HL-60/S4 treated with phorbol 12-myristate 13-acetate at 8.2 ng/mL for 4 days and 3 days (cell line): ENCODE measurements around the gene MCC.

Source experiments
- in situ Hi-C: fragments of 300-500 bp; cut with MboI; formaldehyde crosslinking; loops from 2 replicates; pipeline ENCODE4 v1.15.0; 2022; ENCODE audit warnings: low sequenced_read_pairs

Gene MCC

GRCh38 chr5:113212244-113212920, 275.9 kb downstream of the MCC start:
- in situ Hi-C loops, result no loop called here

GRCh38 chr5:113209498-113209897, 278.8 kb downstream of the MCC start:
- in situ Hi-C loops, result no loop called here

- in situ Hi-C loops, result no loop called here
These were observed 282.4 kb downstream of the MCC start for GRCh38 chr5:113205807-113206206.

- in situ Hi-C loops, result no loop called here
These were observed 282.9 kb downstream of the MCC start for GRCh38 chr5:113205323-113205722.

GRCh38 chr5:113204525-113205161, 283.6 kb downstream of the MCC start:
- in situ Hi-C loops, result no loop called here

- in situ Hi-C loops, result no loop called here
These were observed 284.3 kb downstream of the MCC start for GRCh38 chr5:113203916-113204315.

GRCh38 chr5:113202746-113203716, 285.2 kb downstream of the MCC start:
- in situ Hi-C loops, result no loop called here

GRCh38 chr5:113202287-113202686, 286.0 kb downstream of the MCC start:
- in situ Hi-C loops, result no loop called here

GRCh38 chr5:113201715-113202114, 286.5 kb downstream of the MCC start:
- in situ Hi-C loops, result no loop called here

GRCh38 chr5:113199122-113199905, 288.9 kb downstream of the MCC start:
- in situ Hi-C loops, result no loop called here

- in situ Hi-C loops, result no loop called here
These were observed 290.6 kb downstream of the MCC start for GRCh38 chr5:113197456-113198200.

- in situ Hi-C loops, result no loop called here
These were observed 292.5 kb downstream of the MCC start for GRCh38 chr5:113195771-113196170.

- in situ Hi-C loops, result no loop called here
These were observed 293.0 kb downstream of the MCC start for GRCh38 chr5:113195251-113195650.

- in situ Hi-C loops, result no loop called here
These were observed 293.7 kb downstream of the MCC start for GRCh38 chr5:113194591-113194990.

- in situ Hi-C loops, result no loop called here
These were observed 294.1 kb downstream of the MCC start for GRCh38 chr5:113194125-113194524.

GRCh38 chr5:113193311-113193978, 294.8 kb downstream of the MCC start:
- in situ Hi-C loops, result no loop called here

GRCh38 chr5:113192541-113192940, 295.7 kb downstream of the MCC start:
- in situ Hi-C loops, result no loop called here

- in situ Hi-C loops, result no loop called here
These were observed 297.9 kb downstream of the MCC start for GRCh38 chr5:113190347-113190746.

GRCh38 chr5:113189291-113189690, 299.0 kb downstream of the MCC start:
- in situ Hi-C loops, result no loop called here

GRCh38 chr5:113188436-113188835, 299.8 kb downstream of the MCC start:
- in situ Hi-C loops, result no loop called here
